Measurements from ENCODE around the gene TMC2. TPM values are rescaled to one million over a fixed set of nuclear protein-coding genes. Genes with fewer than 3 reads are reported as not detected.

Gene TMC2
- total RNA-seq, 1 donor from 2014 or later, result not detected

DNA sequence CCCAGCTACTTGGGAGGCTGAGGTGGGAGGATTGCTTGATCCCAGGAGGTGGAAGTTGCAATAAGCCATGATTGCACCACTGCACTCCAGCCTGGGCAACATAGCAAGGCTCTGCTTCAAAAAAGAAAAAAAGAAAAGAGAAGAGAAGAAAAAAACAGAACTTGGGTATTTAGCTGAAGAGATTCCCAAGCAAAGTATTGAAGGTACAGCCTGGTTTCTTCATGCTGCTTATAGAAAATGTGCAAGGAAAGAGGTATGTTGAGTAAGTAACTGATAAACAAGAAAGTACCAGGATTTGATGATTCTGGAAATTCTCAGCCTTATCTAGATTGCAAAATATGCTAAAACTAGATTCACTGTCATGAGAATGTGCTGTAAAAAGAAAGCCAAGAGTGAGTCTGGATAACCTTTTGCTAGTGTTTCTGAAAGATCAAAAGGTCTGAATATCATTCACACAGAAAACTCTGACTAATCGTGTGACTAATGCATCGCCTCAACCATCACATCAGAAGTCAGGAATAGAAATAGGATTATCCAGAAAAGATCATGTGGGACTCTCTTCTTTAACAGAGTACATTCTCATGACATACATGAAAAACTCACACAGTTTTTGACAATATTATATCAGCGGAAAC, 83.7 kb downstream of the TMC2 start:
- TF ChIP-seq, protein P1, sequence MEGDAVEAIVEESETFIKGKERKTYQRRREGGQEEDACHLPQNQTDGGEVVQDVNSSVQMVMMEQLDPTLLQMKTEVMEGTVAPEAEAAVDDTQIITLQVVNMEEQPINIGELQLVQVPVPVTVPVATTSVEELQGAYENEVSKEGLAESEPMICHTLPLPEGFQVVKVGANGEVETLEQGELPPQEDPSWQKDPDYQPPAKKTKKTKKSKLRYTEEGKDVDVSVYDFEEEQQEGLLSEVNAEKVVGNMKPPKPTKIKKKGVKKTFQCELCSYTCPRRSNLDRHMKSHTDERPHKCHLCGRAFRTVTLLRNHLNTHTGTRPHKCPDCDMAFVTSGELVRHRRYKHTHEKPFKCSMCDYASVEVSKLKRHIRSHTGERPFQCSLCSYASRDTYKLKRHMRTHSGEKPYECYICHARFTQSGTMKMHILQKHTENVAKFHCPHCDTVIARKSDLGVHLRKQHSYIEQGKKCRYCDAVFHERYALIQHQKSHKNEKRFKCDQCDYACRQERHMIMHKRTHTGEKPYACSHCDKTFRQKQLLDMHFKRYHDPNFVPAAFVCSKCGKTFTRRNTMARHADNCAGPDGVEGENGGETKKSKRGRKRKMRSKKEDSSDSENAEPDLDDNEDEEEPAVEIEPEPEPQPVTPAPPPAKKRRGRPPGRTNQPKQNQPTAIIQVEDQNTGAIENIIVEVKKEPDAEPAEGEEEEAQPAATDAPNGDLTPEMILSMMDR (conservative IDR thresholded peaks at IDR 0.05), result no peak

DNA sequence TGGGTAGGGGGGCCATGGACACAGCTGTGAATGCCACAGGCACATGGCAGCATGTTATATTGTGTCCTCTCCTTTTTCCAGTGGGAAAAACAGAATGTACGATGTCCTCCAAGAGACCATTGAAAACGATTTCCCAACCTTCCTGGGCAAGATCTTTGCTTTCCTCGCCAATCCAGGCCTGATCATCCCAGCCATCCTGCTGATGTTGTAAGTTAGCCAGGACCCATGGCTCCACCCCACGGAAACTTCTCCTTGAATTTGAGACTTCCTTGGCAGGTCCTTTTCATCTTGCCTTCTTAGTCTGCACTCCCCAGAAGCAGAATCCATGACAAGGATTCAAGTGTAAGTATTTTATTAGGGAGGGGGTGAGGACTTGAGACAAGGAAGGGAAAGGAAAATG, 87.8 kb downstream of the TMC2 start:
- Mint-ChIP-seq H3K36me3 (ENCODE audit: low read depth) (no peaks in the 10 kb centered on the region), H3K4me1 (no peaks in the 10 kb centered on the region), H3K27me3 (ENCODE audit: low read depth) (peaks cover 62% of the 10 kb centered on the region), H3K4me3 (no peak overlapping the region), H3K9me3 (no peaks in the 10 kb centered on the region), H3K27ac (ENCODE audit: unreplicated experiment) (peak overlapping the region; percentile 67)
- TF ChIP-seq, protein P1 (conservative IDR thresholded peaks at IDR 0.05), result no peak
- DNase-seq (ENCODE audit: low read depth, low spot score), result no peak

More for the DNA sequence above, 83.7 kb downstream of the TMC2 start:
- H3K9me3 Mint-ChIP-seq, result no peaks in the 10 kb centered on the region
- no peak overlapping the region for H3K4me3 Mint-ChIP-seq
- peaks cover 77% of the 10 kb centered on the region for H3K27me3 Mint-ChIP-seq (ENCODE audit: low read depth)
- H3K27ac Mint-ChIP-seq (ENCODE audit: unreplicated experiment), result no peak overlapping the region
- H3K4me1 Mint-ChIP-seq, result no peaks in the 10 kb centered on the region
- no peak for DNase-seq (ENCODE audit: low read depth, low spot score)
- no peaks in the 10 kb centered on the region for H3K36me3 Mint-ChIP-seq (ENCODE audit: low read depth)

DNA sequence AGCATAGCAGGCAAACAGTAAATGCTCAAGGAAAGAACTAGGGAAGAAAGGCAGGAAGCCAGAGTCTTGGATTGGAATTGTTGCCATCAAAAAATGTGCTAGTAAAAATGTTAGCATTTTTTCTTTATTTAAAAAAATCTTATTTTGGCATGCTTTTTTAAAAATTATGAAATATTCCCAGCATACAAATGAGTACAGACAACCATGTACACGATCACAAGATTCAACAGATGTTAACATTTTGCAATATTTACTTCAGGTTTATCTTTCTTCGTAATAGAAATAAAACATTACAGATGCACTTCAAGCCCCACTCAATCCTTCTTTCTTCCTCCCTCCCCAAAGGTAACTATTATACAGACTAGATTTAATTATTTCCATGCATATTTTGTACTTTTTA, 88.7 kb downstream of the TMC2 start:
- no peaks in the 10 kb centered on the region for H3K4me1 Mint-ChIP-seq
- no peak for DNase-seq (ENCODE audit: low read depth, low spot score)
- H3K27me3 Mint-ChIP-seq (ENCODE audit: low read depth), result peaks cover 56% of the 10 kb centered on the region
- H3K36me3 Mint-ChIP-seq (ENCODE audit: low read depth), result no peaks in the 10 kb centered on the region
- TF ChIP-seq, protein P1 (conservative IDR thresholded peaks at IDR 0.05), result no peak
- no peaks in the 10 kb centered on the region for H3K9me3 Mint-ChIP-seq
- H3K4me3 Mint-ChIP-seq, result no peak overlapping the region
- no peak overlapping the region for H3K27ac Mint-ChIP-seq (ENCODE audit: unreplicated experiment)

DNA sequence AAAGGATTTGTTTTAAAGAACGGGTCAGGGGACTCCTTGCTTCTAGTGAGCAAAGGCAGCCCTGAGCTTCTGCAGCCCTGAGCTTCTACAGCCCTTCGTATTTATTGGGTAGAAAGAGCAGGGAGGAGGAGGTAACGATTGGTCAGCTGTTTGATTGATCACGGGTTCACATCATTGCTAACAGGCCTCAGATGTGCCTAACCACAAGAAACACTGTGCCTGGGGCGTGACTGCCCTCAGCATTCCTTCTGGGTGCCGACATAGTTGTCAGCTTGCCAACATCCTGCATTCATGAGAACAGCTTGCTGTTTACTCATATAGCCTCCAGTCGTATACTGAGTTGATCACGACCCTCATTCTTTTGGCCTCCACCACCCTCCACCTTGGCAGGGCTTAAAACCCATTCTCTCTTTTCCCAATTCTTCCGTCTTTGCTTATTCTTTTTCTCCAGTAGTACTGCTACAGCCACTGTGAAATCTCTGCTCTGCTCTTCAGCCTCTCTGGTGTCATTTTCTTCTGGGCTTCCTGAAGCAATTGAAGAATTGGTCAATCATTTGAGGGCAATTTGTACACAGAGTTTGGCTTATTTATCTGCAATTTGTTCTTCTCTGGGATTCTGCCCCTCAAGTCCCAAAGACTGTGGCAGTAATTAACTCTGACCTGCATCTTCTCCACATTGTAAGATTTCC, 90.6 kb downstream of the TMC2 start:
- no peak overlapping the region for H3K4me3 Mint-ChIP-seq
- no peak overlapping the region for H3K27ac Mint-ChIP-seq (ENCODE audit: unreplicated experiment)
- TF ChIP-seq, protein P1 (conservative IDR thresholded peaks at IDR 0.05), result no peak
- peaks cover 59% of the 10 kb centered on the region for H3K27me3 Mint-ChIP-seq (ENCODE audit: low read depth)
- H3K4me1 Mint-ChIP-seq, result no peaks in the 10 kb centered on the region
- H3K36me3 Mint-ChIP-seq (ENCODE audit: low read depth), result no peaks in the 10 kb centered on the region
- no peaks in the 10 kb centered on the region for H3K9me3 Mint-ChIP-seq
- no peak for DNase-seq (ENCODE audit: low read depth, low spot score)

DNA sequence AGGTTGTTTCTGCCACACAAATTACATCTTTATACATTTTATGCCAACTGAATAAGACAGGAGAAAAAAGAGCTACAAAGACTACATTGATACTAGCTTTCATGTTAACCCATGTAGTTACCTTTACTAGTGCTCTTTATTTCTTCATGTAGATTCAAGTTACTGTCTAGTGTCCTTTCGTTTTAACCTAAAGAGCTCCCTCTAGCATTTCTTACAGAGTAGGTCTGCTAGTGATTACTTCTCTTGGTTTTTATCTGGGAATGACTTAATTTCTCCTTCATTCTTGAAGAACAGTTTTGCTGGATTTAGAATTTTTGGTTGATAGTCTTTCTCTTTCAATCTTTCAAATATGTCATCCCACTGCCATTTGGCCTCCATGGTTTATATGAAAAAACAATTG, 94.9 kb downstream of the TMC2 start:
- Mint-ChIP-seq H3K27me3 (ENCODE audit: low read depth) (peaks cover 70% of the 10 kb centered on the region), H3K36me3 (ENCODE audit: low read depth) (no peaks in the 10 kb centered on the region), H3K4me1 (no peaks in the 10 kb centered on the region), H3K4me3 (no peak overlapping the region), H3K27ac (ENCODE audit: unreplicated experiment) (no peak overlapping the region), H3K9me3 (no peaks in the 10 kb centered on the region)
- TF ChIP-seq, protein P1 (conservative IDR thresholded peaks at IDR 0.05), result no peak
- DNase-seq (ENCODE audit: low read depth, low spot score), result no peak

Measured in neural crest cell (in vitro differentiated cells).